ENCODE measurements around the gene IPO11. TPM values are rescaled to one million over a fixed set of nuclear protein-coding genes. Genes with fewer than 3 reads are reported as not detected.

The IPO11 gene
- total RNA-seq, 4 donors from 2014 or later: 20.4 to 44.6 (median 34.1) TPM

DNA sequence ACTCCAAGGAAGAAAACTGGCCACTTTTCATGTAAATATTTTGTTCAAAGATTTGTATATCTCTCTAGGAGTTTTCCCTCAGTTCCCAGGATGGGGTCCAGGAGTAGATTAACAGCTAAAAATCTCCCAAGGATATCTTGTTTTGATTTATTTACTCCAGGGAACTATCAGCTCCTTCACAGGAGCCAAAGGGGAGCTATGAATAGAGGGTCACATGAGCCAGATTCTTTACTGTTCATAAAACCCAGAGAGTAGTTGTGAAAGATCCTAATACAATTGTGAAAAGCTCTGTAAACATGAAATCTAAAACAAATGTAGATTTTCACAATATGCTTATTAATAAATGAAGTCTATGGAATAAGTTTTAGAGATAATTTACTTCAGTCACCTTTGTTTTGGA, 25.7 kb upstream of the IPO11 start:
- no peak overlapping the region for H3K4me3 ChIP-seq
- TF ChIP-seq POLR2A (IDR thresholded peaks at IDR 0.05) (no peak), EP300 (IDR thresholded peaks at IDR 0.05) (no peak)
- TF ChIP-seq, protein P1, sequence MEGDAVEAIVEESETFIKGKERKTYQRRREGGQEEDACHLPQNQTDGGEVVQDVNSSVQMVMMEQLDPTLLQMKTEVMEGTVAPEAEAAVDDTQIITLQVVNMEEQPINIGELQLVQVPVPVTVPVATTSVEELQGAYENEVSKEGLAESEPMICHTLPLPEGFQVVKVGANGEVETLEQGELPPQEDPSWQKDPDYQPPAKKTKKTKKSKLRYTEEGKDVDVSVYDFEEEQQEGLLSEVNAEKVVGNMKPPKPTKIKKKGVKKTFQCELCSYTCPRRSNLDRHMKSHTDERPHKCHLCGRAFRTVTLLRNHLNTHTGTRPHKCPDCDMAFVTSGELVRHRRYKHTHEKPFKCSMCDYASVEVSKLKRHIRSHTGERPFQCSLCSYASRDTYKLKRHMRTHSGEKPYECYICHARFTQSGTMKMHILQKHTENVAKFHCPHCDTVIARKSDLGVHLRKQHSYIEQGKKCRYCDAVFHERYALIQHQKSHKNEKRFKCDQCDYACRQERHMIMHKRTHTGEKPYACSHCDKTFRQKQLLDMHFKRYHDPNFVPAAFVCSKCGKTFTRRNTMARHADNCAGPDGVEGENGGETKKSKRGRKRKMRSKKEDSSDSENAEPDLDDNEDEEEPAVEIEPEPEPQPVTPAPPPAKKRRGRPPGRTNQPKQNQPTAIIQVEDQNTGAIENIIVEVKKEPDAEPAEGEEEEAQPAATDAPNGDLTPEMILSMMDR (IDR thresholded peaks at IDR 0.05): no peak
- peak overlapping the region in 2 of 4 donors; percentile 21 to 29 for H3K27ac ChIP-seq
- H3K36me3 ChIP-seq: peaks cover 0 to 78% (median 0%) of the 10 kb centered on the region in 3 donors
- H3K4me1 ChIP-seq: peaks cover 0 to 10% (median 0%) of the 10 kb centered on the region in 4 donors
- no peaks in the 10 kb centered on the region for H3K9me3 ChIP-seq
- DNase-seq (ENCODE audit: low spot score in 2 of 2): no peak
- no peaks in the 10 kb centered on the region for H3K27me3 ChIP-seq

DNA sequence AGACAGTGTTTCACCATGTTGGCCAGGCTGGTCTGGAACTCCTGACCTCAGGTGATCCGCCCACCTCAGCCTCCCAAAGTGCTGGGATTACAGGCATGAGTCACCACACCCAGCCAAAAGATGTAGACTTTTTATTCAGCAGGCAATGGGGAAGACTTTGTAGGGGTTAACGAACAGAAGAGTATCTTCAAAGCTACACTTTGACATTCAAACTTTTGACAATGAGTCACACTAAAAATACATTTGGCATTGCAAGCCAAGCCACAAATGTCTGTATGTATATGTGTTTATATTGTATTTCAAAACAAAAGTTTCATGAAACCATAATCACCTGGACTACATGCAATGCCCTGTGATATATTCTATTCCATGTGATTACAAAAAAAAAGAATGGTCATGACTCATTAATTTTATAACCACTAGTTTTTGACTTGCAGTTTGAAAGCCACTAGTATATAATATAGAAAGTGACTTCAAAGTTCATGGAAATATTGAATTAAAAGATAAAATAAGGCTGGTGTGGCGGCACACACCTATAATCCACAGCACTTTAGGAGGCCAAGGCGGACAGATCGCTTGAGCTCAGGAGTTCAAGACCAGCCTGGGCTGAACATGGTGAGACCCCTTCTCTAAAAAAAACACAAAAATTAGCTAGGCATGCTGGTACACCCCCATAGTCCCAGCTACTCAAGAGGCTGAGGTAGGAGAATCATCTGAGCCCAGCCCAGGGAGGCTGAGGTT, 17.2 kb upstream of the IPO11 start:
- peaks cover 2 to 95% (median 4%) of the 10 kb centered on the region in 3 donors for H3K36me3 ChIP-seq
- TF ChIP-seq POLR2A (IDR thresholded peaks at IDR 0.05) (no peak), EP300 (IDR thresholded peaks at IDR 0.05) (no peak)
- TF ChIP-seq, protein P1 (IDR thresholded peaks at IDR 0.05): no peak
- H3K4me1 ChIP-seq: no peaks in the 10 kb centered on the region
- WGBS, 2 donors: 93 to 94% methylated on average over 5 of the region's 5 CpGs
- no peaks in the 10 kb centered on the region for H3K27me3 ChIP-seq
- H3K9me3 ChIP-seq: no peaks in the 10 kb centered on the region
- H3K4me3 ChIP-seq: no peak overlapping the region
- no peak overlapping the region for H3K27ac ChIP-seq
- no peak for DNase-seq (ENCODE audit: low spot score in 2 of 2)

DNA sequence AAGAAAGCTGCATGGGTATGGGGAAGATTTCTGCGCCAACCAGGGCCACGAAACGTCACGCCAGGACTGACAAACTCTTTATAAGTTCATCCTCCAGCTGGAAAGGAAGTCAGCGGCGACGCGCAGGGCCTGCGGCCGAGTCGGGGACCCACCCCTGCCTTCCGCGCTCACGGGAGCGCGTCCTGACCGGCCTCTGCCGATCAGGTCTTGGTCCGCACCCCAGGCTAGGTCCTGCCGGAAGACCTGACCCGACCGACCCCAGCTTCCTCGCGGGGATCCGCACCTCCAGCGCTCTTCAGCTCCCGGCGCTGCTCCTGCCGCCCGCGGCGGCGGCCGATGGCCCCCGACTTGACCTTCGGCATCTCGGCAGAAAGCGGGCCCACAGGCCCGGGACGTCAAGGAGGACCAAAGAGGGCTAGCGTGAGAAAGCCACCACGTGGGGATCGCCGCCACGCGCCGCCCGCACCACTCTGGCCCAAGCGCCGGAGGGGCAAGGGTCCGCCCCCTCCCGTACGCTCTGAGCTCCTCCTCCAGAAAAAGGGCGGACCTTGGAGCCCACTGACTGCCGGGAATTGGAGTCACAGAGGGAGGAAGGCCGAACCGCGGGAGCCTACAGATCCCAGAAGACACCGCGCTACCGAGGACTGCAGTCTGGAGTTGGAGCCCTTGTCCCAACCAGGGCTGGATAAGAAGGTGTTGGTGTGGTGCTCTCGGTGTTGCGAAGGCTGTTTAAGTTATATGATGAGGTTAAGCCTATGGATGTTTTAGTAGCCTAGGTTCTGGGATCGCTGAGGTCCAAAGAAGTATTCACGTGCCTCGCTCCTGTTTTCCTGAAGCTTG, 8.9 kb upstream of the IPO11 start, which contains the start of gene DIMT1:
Gene DIMT1, minus strand, starts transcription at position 495 of the 840 bp plus-strand sequence. Its CDS starts 133 bp downstream, at position 362.
- H3K36me3 ChIP-seq: peaks cover 0 to 33% (median 0%) of the 10 kb centered on the region in 3 donors
- no peaks in the 10 kb centered on the region for H3K9me3 ChIP-seq
- WGBS, 2 donors: 0% methylated on average over 47 to 54 of the region's 66 CpGs
- peak within 1 kb of the TSS; percentile 76 to 98 (median 88) for H3K4me3 ChIP-seq
- TF ChIP-seq EP300 (IDR thresholded peaks at IDR 0.05) (peak; percentile 85 to 93), POLR2A (IDR thresholded peaks at IDR 0.05) (peak; percentile 19 to 82)
- TF ChIP-seq, protein P1 (IDR thresholded peaks at IDR 0.05): no peak
- peak; percentile 90 to 94 for DNase-seq (ENCODE audit: low spot score in 2 of 2)
- peak within 1 kb of the TSS; percentile 92 to 97 (median 94) for H3K27ac ChIP-seq
- peaks cover 0 to 18% (median 10%) of the 10 kb centered on the region in 4 donors for H3K4me1 ChIP-seq
- no peaks in the 10 kb centered on the region for H3K27me3 ChIP-seq

DNA sequence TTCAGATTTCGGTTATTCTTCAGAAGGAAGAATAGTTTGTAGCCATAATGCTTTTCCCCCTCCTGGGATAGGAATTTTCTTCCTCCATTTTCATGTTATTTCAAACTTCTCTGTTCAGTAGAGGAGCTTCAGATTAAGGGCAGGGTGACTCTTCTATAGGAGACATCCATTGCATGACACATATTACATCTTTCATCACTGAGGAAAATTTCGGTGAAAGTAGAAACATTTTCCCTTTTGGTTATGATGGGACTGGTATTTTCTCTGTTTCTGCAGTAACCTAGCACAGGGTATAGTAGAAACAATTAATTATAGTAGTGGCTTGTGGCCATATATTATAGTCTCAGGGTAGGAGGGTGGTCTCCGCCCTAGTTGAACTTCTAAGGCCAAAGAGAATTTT, 1.1 kb downstream of the IPO11 start:
- peak overlapping the region in 3 of 4 donors; percentile 89 to 96 (median 91) for H3K4me3 ChIP-seq
- no peak overlapping the region for H3K27ac ChIP-seq
- H3K27me3 ChIP-seq: no peaks in the 10 kb centered on the region
- DNase-seq (ENCODE audit: low spot score in 2 of 2): no peak
- no peaks in the 10 kb centered on the region for H3K36me3 ChIP-seq
- TF ChIP-seq EP300 (IDR thresholded peaks at IDR 0.05) (no peak), POLR2A (IDR thresholded peaks at IDR 0.05) (no peak)
- TF ChIP-seq, protein P1 (IDR thresholded peaks at IDR 0.05): no peak
- H3K4me1 ChIP-seq: peaks cover 0 to 24% (median 7%) of the 10 kb centered on the region in 4 donors
- H3K9me3 ChIP-seq: no peaks in the 10 kb centered on the region
- WGBS, 2 donors: 55 to 67% methylated on average over 3 of the region's 3 CpGs
